Measurements from ENCODE around the gene CPED1.

- no peak for TF ChIP-seq CTCF (IDR thresholded peaks at IDR 0.05)
- TF ChIP-seq POLR2A (IDR thresholded peaks at IDR 0.05) = no peak
Measured at GRCh38 chr7:121119047-121119446, 130.5 kb downstream of the CPED1 start.
